ENCODE results near the gene AHRR. TPM values are rescaled to one million over a fixed set of nuclear protein-coding genes. Genes with fewer than 3 reads are reported as not detected.

AHRR gene
- total RNA-seq, 6 experiments from 2014 or later: 0.06 to 0.81 (median 0.43) TPM

GRCh38 chr5:318341-318897 is 3.1 kb upstream of the AHRR start:
- TF ChIP-seq POLR2A (IDR thresholded peaks at IDR 0.05): no peak
- TF ChIP-seq CTCF (IDR thresholded peaks at IDR 0.05): no peak
- intact Hi-C loops (cut with DNase I): no loop called here
- H3K36me3 ChIP-seq: peaks cover 0 to 13% (median 8%) of the 10 kb centered on the region in 4 donors
- ATAC-seq: peak in 1 of 4 donors; percentile 12
- peaks cover 0 to 20% (median 0%) of the 10 kb centered on the region in 4 donors for H3K4me1 ChIP-seq
- H3K4me3 ChIP-seq: no peak overlapping the region
- WGBS (ENCODE audit: insufficient coverage, low coverage, low lambda C conversion rate, missing lambda C conversion rate): 14% methylated on average over 5 of the region's 15 CpGs
- H3K27ac ChIP-seq: no peak overlapping the region
- H3K9me3 ChIP-seq: no peaks in the 10 kb centered on the region
- no peak for DNase-seq
- peaks cover 4 to 15% of the 10 kb centered on the region in 2 donors for H3K27me3 ChIP-seq

GRCh38 chr5:318931-319601 is 2.4 kb upstream of the AHRR start:
- WGBS (ENCODE audit: insufficient coverage, low coverage, low lambda C conversion rate, missing lambda C conversion rate): 27% methylated on average over 3 of the region's 18 CpGs
- Histone ChIP-seq H3K27me3 (peaks cover 4 to 15% of the 10 kb centered on the region in 2 donors), H3K4me3 (no peak overlapping the region), H3K9me3 (no peaks in the 10 kb centered on the region), H3K36me3 (peaks cover 0 to 12% (median 8%) of the 10 kb centered on the region in 4 donors), H3K27ac (no peak overlapping the region), H3K4me1 (peaks cover 0 to 20% (median 0%) of the 10 kb centered on the region in 4 donors)
- ATAC-seq (peak; percentile 38 to 65 (median 46)), DNase-seq (peak in 1 of 3 donors; percentile 62)
- no peak for TF ChIP-seq POLR2A (IDR thresholded peaks at IDR 0.05)
- TF ChIP-seq CTCF (IDR thresholded peaks at IDR 0.05): no peak
- intact Hi-C loops (cut with DNase I): no loop called here

GRCh38 chr5:320524-321229 is 837 bp upstream of the AHRR start:
- H3K27me3 ChIP-seq: peaks cover 4 to 15% of the 10 kb centered on the region in 2 donors
- peaks cover 0 to 20% (median 0%) of the 10 kb centered on the region in 4 donors for H3K4me1 ChIP-seq
- no peak for ATAC-seq
- no peak overlapping the region for H3K27ac ChIP-seq
- H3K36me3 ChIP-seq: peaks cover 0 to 2% (median 0%) of the 10 kb centered on the region in 4 donors
- no peak for DNase-seq
- H3K9me3 ChIP-seq: no peaks in the 10 kb centered on the region
- 3% methylated on average over 12 of the region's 65 CpGs for WGBS (ENCODE audit: insufficient coverage, low coverage, low lambda C conversion rate, missing lambda C conversion rate)
- no peak for TF ChIP-seq POLR2A (IDR thresholded peaks at IDR 0.05)
- no peak for TF ChIP-seq CTCF (IDR thresholded peaks at IDR 0.05)
- intact Hi-C loops (cut with DNase I): no loop called here
- peak overlapping the region; percentile 38 to 43 (median 42) for H3K4me3 ChIP-seq

GRCh38 chr5:321726-322251 is 275 bp downstream of the AHRR start:
- peaks cover 4 to 15% of the 10 kb centered on the region in 2 donors for H3K27me3 ChIP-seq
- intact Hi-C loops (cut with DNase I): no loop called here
- peak overlapping the region; percentile 23 to 43 (median 28) for H3K4me3 ChIP-seq
- no peaks in the 10 kb centered on the region for H3K9me3 ChIP-seq
- 0% methylated on average over 1 of the region's 67 CpGs for whole genome bisulfite sequencing (ENCODE audit: insufficient coverage, low coverage, low lambda C conversion rate, missing lambda C conversion rate)
- peaks cover 0 to 20% (median 0%) of the 10 kb centered on the region in 4 donors for H3K4me1 ChIP-seq
- TF ChIP-seq CTCF (IDR thresholded peaks at IDR 0.05) (no peak), POLR2A (IDR thresholded peaks at IDR 0.05) (no peak)
- H3K36me3 ChIP-seq: no peaks in the 10 kb centered on the region
- no peak overlapping the region for H3K27ac ChIP-seq
- ATAC-seq (no peak), DNase-seq (no peak)
